ENCODE measurements around the gene COMT.
"Not testable (repeated sequence)": the region's sequence is repeated elsewhere in the genome, so short reads cannot be mapped to it uniquely, and the experiment has no call there.

COMT gene

DNA sequence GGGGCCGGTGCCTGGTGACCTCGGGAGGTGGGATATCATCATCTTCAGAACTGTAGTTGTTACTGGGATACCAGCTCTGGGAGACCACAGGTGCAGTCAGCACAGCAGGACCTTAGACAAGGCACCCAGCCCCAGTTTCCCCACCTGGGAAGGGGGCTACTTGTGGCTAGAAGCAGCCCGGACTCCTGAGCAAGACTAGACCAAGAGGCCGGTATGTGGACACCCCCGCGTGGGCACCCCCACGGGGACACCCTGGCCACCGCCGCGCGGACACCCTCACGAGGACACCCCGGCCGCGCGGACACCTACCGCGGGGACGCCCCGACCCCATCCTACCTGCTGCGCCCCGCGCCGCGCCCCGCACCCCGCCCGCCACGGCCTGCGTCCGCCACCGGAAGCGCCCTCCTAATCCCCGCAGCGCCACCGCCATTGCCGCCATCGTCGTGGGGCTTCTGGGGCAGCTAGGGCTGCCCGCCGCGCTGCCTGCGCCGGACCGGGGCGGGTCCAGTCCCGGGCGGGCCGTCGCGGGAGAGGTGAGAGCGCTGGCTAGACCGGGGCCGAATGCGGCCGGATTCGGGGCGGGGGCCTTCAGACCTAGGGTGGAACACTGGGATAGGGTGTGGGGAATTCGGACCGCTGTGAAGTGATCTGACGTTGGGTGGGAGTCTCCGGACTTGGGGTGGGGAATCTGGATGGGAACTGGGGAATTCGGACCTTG lies at the start of gene COMT, which contains the start of gene TXNRD2:
COMT (plus strand) TSS at position 408 of the 718 bp plus-strand sequence. CDS start 20,755 bp downstream, outside the sequence.
TXNRD2 (minus strand) TSS at position 454 of the 718 bp plus-strand sequence; CDS start at position 439, 15 bp downstream.
- DNase-seq = peak; percentile 42

DNA sequence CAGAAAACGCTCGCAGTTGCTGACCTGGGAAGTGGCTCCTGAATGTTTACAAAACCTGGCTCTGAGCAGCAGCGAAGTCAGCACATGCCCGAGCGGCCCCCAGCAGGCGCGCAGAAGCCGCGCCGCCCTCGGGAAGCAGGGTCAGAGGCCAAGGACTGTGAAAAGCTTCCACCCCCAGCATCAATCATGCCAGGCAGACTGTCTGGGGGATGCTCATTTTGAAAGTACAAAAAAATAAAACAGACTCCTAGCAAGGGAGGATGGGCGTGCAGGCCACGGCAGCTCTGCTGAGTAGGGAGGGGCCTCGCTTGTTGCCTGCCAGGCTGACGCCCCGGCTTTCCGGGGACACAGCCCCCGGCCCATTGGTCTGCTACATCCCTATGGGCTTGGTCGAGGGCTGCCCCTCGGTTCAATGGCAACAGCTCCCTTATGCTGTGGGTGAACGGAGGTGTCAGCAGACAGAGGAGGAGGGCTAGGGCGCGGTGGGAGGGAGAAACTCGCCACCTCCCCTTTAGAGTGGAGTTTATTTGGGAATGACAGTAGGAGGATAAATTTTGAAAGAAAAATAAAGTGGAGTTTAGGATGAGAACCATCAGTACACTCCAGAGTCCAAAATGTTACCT lies 49.2 kb upstream of the COMT start:
- DNase-seq = no peak

DNA sequence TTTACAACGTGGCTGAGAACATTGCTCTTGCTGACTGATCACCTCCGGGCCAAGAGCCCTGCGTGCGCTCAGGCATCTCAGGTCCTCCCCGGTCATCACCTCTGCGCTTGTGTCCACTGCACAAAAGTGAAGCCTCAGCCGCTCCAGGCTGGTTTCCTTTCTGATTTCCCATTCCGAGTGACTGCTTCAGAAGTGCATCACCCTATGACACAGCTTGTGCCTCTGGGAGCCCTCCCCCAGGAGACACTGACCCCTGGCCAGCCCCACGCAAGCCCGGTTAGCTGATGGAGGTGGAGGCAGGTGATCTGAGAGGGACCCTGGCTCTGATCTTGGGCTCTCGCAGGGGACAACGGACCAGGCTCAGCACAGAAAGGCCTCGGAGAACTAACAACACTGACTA lies 48.6 kb upstream of the COMT start:
- no peak for DNase-seq

DNA sequence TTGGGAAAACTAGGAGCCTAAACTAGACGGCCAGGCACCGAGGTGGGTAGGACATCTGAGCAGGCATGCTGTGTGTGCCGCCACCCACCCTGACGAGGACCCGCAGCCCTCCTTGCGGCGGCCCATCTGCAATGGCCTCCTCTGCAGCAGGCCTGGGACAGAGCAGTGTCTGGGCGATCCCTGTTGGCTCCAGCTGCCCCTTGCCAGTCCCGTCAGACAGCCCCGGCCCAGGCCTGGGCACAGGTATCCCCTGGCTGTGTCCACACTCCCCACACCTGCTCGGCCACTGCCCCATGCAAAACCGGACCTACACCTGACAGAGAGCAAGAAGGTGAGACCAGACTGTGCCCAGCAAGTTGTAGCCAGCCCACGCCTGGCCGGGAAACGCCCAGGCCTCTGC lies 48.2 kb upstream of the COMT start:
- DNase-seq = no peak

DNA sequence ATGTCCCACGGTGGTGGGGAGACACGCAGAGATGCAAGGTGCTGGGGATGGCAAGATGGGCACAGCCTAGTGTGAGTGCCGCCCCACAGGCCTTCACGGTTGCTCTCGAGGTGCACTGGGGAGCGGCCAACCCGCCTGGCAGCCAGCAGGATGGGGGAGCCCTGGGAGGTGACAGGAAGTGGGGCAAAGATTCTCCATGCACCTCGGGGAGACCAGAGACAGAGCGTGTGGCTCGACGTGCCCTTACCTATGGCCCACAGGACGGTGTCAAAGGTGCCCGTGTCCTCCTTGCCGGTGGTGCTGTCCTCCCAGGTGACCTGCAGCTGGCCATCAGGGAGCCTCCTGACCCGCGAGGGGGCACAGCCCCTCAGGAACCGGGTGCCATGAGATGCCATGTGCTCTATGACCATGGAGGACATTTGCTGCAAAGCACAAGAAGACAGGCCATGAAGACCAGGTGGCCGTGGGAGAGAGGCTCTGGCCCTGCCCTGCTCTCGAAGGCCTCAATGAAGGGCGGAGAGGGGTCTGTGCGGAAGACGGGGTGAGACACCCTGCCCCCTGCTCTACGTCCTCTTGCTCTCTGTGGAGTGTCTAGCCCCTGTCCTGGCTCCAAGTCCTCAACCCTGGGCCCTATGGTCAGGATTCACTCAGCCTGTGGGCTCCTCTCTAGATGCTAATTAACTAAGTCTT lies 46.3 kb upstream of the COMT start:
- DNase-seq = no peak

DNA sequence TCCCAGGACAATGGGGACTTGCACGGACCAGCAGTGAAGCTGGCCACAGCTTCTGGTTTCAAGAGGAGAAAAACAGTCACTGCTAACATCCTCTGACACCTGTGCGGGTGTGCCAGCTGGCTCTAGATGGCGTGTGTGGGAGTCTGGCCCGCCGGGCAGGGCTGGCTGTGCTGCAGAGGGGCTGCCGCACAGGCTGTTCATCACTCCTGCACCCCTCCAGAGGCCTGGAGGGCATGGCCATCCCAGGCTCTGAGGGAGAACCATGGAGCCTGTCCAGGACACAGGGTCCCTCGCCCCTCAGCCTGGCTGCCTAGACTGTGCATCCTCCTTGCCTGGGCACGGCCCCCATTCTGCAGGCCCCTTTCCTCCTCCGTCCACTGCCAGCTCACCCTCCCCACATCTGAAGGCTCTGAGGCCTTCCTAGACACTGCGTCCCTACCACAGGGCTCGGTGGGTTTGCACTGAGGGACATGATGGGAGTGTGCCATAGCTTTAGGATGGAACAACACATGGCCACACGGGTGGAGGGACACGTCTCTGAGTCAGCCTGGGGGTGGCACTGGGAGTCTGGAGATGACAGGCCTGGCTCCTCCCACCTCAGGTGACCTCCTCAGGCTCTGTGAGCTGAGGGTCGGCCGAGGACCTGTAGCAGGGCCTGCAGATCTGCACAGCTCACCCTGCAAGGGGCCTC lies 44.8 kb upstream of the COMT start:
- DNase-seq = no peak

DNA sequence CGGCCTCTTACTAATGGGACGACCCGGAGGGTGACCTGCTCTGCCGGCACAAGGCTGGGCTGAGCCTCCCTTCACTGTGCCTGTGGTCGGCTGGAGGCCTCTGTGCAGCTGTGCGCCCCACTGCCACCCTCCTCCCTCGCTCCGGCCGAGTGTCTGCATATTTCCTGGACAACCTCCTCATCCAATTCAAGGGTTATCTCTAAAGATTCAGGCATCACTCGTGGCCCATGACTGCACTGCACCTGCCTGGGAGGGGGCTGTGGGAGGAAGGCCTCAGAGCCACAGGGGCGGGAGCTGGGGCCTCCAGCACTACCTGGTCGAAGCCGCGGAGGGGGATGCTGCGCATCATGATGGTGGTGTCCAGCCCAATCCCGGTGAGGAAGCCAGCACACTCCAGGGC lies 43.8 kb upstream of the COMT start:
- no peak for DNase-seq

DNA sequence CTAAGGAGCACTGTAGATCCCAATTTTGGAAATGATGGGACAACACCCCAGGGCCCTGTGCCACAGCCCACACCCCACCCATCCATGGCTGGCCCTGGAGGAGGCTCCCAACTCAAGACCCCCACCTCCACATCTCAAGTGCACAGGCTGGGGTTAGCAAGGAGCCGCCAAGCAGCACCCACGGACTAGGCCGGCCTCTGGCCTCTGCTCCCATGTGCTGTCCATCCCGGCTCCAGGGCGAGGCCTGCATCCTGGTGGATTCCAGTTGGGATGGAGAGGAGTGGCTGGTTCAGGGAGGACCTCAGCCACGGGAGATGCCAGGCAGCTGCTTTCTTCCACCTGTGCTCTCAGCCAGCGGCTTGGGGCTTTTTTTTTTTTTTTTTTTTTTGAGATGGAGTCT lies 43.4 kb upstream of the COMT start:
- no peak for DNase-seq

DNA sequence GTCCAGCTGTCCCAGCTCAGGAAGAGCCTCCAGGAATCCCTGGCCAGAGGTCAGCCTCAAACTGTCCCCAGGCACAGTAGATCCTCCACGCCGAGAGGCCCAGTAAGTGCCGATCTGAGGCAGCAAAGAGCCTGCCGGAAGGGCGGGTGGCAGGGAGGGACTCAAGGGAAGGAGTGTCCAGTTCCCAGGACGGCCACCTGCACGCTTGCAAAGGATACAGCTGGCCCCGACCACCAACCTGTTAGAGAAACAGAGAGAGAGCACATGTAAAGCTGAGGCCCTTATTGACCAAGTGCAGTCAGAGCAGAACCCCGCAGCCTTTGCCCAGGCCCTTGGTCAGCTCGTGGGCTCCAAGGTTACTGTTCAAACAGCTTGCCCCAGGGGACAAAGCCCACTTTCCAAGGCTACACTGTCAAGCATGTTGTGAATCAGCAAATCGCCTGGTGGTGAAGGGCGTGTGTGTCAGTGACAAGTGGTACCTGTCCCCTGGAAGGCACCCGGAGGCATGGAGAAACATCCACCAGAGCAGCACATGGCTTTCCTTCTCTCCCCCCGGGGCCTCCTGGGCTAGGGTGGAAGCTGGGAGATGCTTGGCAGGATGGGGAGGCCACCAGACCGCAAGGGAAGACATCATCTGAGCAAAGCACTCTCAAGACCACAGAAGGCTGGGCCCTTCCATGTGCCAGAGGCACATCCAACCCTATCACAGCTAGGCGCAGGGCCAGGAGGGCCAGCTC lies 42.6 kb upstream of the COMT start:
- no peak for DNase-seq

DNA sequence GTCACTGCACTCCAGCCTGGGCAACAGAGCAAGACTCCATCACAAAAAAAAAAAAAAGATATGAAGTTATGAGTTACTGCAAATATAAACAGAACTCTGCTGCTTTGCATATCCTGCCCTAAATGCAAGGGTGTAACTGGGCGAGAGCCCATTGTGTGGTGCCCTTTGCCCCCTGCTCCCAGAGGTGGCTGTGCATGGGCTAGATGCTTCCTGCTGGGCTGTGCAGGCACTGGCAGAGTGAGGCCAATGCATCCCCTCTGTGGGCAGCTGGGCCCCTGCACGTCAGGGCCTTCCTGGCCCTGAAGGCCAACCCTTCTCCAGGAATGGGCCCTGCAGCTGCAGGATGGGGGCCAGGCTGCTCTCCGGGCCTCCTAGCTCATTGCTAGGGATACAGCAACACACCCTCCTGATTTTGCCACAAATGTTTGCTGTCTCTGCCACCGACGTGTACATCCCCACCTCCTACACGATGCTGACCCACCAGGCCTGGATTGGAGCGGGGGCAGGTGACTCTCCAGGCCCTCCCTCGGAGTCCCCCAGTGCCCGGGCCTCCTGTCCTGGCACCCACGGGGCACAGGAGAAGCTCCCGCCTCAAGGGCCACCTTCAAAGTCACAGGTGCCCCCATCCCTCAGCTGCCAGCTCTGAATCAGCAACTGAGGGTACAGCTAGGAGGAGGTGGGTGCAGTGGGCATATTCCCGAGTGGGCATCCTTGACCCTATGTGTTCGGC lies 40.7 kb upstream of the COMT start:
- DNase-seq = no peak

DNA sequence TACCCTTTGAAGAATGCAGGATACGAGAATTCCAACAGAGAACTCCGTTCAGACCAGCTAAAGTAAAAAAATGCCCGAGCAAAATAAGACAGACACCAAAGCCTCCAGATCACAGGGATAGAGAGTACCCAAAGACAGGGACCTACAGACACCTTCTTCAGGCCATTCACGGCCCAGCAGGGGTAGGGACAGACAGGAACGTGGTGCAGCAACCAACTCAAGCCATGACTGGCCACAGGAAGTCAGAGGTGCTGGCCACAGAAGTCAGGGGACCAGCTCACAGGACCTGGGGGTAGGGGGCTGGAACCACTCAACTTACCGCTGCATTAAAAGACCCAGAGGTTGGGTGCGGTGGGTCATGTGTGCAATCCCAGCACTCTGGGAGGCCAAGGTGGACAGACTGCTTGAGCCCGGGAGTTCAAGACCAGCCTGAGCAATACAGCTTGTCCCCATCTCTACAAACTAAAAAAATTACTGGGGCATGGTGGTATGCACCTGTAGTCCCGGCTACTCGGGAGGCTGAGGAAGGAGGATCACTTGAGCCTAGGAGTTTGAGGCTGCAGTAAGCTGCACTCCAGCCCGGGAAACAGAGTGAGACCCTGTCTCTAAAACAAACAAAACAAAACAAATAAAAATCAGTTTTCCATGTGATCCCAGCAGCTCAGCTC lies 39.9 kb upstream of the COMT start:
- no peak for DNase-seq

DNA sequence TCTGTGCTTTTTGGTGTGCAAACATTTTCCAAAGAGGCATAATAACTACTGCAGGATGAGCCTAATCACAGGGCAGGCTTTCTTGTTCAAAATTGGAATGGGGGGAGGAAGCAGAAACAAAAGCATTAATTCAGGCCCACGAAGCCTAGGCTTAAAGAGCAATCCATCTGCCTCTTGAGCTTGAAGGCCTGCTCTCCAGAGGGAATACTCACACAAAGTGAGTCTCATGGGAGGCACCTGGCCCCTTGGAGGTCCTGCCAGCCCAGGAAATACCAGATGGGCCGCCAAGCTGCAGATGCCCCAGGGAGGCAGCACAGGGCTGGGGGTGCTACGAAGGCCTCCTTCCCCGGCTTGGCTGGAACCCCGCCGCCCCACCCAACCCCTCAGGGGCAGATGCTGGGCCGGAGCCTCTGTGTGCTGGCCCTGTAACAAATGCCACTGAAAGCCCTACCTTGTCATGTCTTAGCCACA lies 39.3 kb upstream of the COMT start:
- peak; percentile 50 for DNase-seq

DNA sequence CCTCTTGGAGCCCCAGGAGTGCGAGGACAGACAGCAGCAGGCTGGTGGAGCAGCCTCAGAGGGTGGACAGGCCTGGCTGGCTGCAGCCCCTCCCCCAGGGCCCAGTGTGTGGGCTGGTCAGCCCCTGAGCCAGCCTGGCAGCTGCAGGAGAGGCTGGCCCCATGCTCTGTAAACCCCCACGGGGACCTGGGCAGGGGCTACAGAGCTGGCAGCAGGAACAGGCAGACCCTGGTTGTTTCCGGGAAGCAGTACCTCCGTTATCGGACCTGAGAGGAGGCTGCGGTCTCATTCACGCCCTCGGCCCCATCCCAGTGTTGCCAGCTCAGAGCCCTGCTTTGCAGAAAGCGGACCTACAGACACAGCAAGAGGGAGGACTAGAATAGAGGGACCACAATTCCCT lies 38.5 kb upstream of the COMT start:
- DNase-seq = no peak

DNA sequence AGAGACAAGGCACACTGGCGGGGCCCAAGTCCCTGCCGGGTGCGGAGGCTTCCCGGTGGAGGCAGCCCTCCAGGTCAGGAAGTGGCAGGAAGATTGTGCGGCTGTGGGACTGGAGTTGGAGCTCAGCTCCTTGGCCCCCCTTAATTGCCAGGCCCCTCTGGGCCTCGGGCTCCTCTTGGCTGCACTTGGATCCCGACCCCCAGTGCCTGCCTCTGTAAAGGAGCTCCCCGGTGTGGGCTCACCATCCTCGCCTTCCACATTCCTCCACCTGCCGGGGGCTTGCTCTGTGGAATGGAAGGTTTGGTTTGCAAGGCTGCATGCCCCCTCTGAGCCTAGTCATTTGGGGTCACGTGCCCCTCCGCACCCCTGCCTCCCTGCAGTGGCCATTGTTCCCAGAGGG lies 38.1 kb upstream of the COMT start:
- DNase-seq = no peak

DNA sequence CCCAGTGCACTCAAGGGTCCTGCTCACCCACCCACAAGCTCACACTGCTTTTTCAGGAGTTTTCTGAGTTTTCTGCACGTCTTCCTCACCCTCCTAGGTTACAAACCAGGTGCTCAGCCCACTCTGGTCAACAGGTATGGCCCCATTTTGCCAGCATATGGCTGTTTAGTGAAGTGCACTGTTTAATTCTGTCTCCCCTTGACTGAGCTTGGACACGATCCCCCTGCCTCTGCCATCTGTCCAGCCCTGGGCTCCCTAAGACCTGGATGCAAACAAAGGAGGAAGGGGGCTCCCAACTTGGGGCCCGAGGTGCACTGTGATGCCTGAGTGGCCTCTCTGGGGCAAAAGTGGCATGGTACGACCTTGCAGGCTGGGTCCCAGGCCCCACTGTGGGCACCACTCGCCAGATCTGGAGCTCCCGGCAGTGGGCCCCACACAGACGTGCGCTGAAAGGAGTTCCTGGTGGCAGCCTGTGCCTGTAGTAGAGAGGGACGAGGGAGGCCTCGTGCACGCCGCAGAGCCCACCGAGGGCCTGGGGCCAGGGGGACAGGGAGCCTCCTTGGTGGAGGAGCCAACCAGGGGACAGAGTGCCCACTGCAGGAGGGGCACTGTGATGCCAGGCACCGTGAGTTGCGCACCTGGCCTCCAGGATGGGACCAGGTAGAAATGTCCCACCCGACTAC lies 37.3 kb upstream of the COMT start:
- DNase-seq = no peak

DNA sequence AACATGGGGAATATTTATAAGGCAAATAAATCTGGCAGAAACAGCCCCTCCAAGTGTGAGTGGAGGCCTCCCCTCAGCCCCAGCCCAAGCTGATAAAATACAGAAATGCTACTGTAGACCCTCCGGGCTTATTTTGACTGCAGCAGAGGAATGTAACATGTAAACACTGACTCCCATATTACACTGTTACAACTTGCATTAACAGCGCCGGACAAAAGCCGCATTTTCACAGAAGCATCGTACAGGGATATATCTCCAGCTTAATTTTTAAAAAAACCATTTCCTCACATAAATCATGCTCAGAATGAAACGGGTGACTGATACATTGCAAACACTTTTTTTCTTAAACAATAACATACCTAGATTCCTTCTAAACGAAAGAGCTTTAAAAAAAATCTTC lies 36.6 kb upstream of the COMT start:
- DNase-seq = no peak

DNA sequence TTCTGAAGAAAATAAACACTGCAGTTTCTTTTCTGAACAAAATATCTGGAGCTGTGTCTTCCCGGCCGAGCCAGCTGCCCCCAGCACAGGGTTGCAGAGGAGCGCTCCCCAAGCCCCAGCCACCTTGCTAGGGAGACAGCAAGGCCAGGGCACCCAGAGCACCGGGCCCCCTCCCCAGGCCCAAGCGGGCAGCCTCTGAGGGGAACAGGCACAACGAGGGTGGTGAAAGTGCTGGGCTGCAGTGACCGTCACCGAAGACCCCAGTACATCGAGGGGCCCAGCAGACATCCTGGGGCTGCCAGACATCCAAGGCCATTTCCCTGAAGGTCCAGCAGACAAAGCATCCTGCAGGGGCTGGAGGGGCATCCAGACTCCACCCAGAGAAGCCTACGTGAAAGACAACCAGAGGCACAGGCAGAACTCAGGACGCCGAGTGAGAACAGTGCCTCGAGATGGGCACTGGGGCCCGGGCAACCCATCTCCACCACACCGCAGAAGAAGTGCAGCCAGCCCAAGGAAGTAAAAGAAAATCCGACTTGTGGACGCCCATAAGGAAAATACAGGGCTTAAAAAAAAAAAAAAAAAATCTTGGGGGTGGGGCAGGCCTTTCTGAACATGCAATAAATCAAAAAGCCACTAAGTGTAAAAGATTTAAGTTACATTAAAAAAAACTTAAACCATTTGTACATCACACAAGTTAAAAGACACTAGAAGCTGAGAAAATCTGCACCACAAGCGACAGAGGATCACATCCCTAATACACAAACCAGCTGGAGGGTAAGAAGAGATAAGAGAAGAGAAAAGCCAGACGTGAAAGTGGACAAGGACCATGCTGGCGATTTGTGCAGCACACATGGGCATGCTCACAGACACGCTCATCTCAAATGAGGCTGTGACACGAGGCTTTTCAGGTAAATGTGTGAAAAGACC lies 36.0 kb upstream of the COMT start:
- DNase-seq = no peak

DNA sequence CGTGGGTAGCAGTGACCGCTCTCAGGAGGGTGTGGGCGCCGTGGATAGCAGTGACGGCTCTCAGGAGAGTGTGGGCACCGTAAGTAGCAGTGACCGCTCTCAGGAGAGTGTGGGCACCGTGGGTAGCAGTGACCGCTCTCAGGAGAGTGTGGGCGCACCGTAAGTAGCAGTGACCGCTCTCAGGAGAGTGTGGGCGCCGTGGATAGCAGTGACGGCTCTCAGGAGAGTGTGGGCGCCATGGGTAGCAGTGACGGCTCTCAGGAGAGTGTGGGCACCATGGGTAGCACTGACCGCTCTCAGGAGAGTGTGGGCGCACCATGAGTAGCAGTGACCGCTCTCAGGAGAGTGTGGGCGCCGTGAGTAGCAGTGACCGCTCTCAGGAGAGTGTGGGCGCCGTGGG lies 34.7 kb upstream of the COMT start:
- not testable (repeated sequence) for DNase-seq

DNA sequence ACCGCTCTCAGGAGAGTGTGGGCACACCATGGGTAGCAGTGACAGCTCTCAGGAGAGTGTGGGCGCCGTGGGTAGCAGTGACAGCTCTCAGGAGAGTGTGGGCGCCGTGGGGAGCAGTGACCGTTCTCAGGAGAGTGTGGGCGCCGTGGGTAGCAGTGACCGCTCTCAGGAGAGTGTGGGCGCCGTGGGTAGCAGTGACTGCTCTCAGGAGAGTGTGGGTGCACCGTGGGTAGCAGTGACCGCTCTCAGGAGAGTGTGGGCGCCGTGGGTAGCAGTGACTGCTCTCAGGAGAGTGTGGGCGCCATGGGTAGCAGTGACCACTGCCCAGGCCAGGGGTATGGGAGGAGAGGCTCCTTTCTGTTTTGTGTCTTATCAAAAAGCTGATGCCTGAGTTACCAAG lies 33.7 kb upstream of the COMT start:
- not testable (repeated sequence) for DNase-seq

Measured in NCI-H2107 (cell line).